IMR-90 (cell line): ENCODE measurements around the gene KCNQ5.

ENCODE experiments used
- CEBPB ChIP-seq: IDR thresholded peaks from 2 replicates; pipeline ENCODE4 v1.6.1; 2012; ENCODE audit warnings: low read depth, low read length, improper control_type of control experiment
- CHD1 ChIP-seq: IDR thresholded peaks from 2 replicates; pipeline ENCODE4 v1.6.1; 2012; ENCODE audit warnings: low read depth, low read length, improper control_type of control experiment
- CTCF ChIP-seq: conservative IDR thresholded peaks from 2 replicates; pipeline ENCODE4 v1.5.1; 2012; ENCODE audit warnings: mild to moderate bottlenecking, low read depth, low read length, improper control_type of control experiment
- FOS ChIP-seq: fragments of 150-350 bp; IDR thresholded peaks from 2 replicates; pipeline ENCODE4 v1.6.1; 2016; ENCODE audit warnings: low read depth, low read length
- MAFK ChIP-seq: IDR thresholded peaks from 2 replicates; pipeline ENCODE4 v1.6.1; 2012; ENCODE audit warnings: low read depth, low read length, improper control_type of control experiment
- MAZ ChIP-seq: IDR thresholded peaks from 2 replicates; pipeline ENCODE4 v1.6.1; 2012; ENCODE audit warnings: low read depth, mild to moderate bottlenecking, low read length, improper control_type of control experiment, moderate library complexity, borderline replicate concordance
- NFE2L2 ChIP-seq: fragments of 150-350 bp; IDR thresholded peaks from 2 replicates; pipeline ENCODE4 v1.6.1; 2016; ENCODE audit warnings: low read depth, mild to moderate bottlenecking, low read length
- POLR2A ChIP-seq: IDR thresholded peaks from 2 replicates; pipeline ENCODE4 v1.6.1; 2012; ENCODE audit warnings: mild to moderate bottlenecking, low read depth, low read length
- RAD21 ChIP-seq: IDR thresholded peaks from 2 replicates; pipeline ENCODE4 v1.6.1; 2012; ENCODE audit warnings: low read length, improper control_type of control experiment
- RCOR1 ChIP-seq: IDR thresholded peaks from 2 replicates; pipeline ENCODE4 v1.6.1; 2012; ENCODE audit warnings: mild to moderate bottlenecking, low read length, improper control_type of control experiment; ENCODE audit not compliant: insufficient replicate concordance
- RFX5 ChIP-seq: IDR thresholded peaks from 2 replicates; pipeline ENCODE4 v1.8.0; 2012; ENCODE audit warnings: low read depth, mild to moderate bottlenecking, low read length, moderate library complexity
- SMC3 ChIP-seq: fragments of 150-350 bp; IDR thresholded peaks from 2 replicates; pipeline ENCODE4 v1.6.1; 2016; ENCODE audit warnings: low read depth, mild to moderate bottlenecking, antibody characterized with exemption, low read length, moderate library complexity
- TF ChIP-seq, protein P1 (sequence below): fragments of 150-350 bp; IDR thresholded peaks from 2 replicates; pipeline ENCODE4 v1.6.1; 2017; ENCODE audit warnings: mild to moderate bottlenecking, antibody characterized with exemption, low read length, low read depth

- TF ChIP-seq CTCF (peak; percentile 42), POLR2A (no peak), RAD21 (peak; percentile 24; the same call in 1 of the 2 replicates), RFX5 (no peak), MAFK (no peak), SMC3 (no peak), FOS (no peak), CEBPB (peak; percentile 40; the same call in 1 of the 2 replicates), RCOR1 (no peak), CHD1 (no peak), MAZ (no peak), NFE2L2 (no peak)
- TF ChIP-seq, protein P1, sequence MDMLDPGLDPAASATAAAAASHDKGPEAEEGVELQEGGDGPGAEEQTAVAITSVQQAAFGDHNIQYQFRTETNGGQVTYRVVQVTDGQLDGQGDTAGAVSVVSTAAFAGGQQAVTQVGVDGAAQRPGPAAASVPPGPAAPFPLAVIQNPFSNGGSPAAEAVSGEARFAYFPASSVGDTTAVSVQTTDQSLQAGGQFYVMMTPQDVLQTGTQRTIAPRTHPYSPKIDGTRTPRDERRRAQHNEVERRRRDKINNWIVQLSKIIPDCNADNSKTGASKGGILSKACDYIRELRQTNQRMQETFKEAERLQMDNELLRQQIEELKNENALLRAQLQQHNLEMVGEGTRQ = no peak
These were observed 499.6 kb downstream of the KCNQ5 start for GRCh38 chr6:73121421-73121993.
